Ascending aorta (tissue), 2 donors: Measurements from ENCODE around the gene ANLN. TPM values are rescaled to one million over a fixed set of nuclear protein-coding genes. Genes with fewer than 3 reads are reported as not detected.

Experiments used
- DNase-seq, 2 donors: peaks; one replicate each; pipeline ENCODE4 v3.0.0-alpha.2; 2019; ENCODE audit warnings: low spot score in 2 of 2
- H3K27ac ChIP-seq, 2 donors: fragments of 200-600 bp; sonication (generic); one replicate each; pipeline ENCODE4 v1.5.1; 2016 to 2017; ENCODE audit warnings: mild to moderate bottlenecking in 1 of 2
- H3K27me3 ChIP-seq: fragments of 200-600 bp; sonication (generic); one replicate; pipeline ENCODE4 v1.5.1; 2017
- H3K36me3 ChIP-seq, 2 donors: fragments of 200-600 bp; sonication (generic); one replicate each; pipeline ENCODE4 v1.5.1; 2016
- H3K4me1 ChIP-seq, 2 donors: fragments of 200-600 bp; sonication (generic); one replicate each; pipeline ENCODE4 v1.5.1; 2016 to 2017; ENCODE audit warnings: mild to moderate bottlenecking in 1 of 2
- H3K4me3 ChIP-seq, 2 donors: fragments of 200-600 bp; sonication (generic); one replicate each; pipeline ENCODE4 v1.5.1; 2016 to 2017; ENCODE audit warnings: mild to moderate bottlenecking in 1 of 2
- H3K9me3 ChIP-seq, 2 donors: fragments of 200-600 bp; sonication (generic); one replicate each; pipeline ENCODE4 v1.5.1; 2016
- CTCF ChIP-seq, 3 experiments: fragments of 200-600 bp in 2 of 3; fragments of 450-650 bp in 1 of 3; sonication (generic) in 2 of 3; IDR thresholded peaks; one replicate each; pipeline ENCODE4 v1.5.1; 2016 to 2019; ENCODE audit warnings: antibody characterized with exemption in 3 of 3, mild to moderate bottlenecking in 1 of 3, moderate library complexity in 1 of 3
- intact Hi-C: fragments of 100-400 bp; cut with DNase I; formaldehyde crosslinking; loops from one replicate; pipeline ENCODE4 v1.15.1; 2023
- total RNA-seq: library from RNA; depleted of rRNA; stranded (reverse); fragments of >200 nt; gene quantifications from one replicate; pipeline ENCODE4 v1.1.0, GENCODE V29; 2016

The ANLN gene
- total RNA-seq, 1 donor from 2014 or later: 1.8 TPM

- H3K4me1 ChIP-seq: no peaks in the 10 kb centered on the region
- no peaks in the 10 kb centered on the region for H3K27me3 ChIP-seq
- no peak overlapping the region for H3K4me3 ChIP-seq
- no peaks in the 10 kb centered on the region for H3K9me3 ChIP-seq
- TF ChIP-seq CTCF (IDR thresholded peaks at IDR 0.05): no peak
- no peak overlapping the region for H3K27ac ChIP-seq
- intact Hi-C loops: loop anchor here (10.0 kb wide), 1 partner anchor 745 kb away; no protein-coding TSS in a partner anchor
- DNase-seq: no peak
- H3K36me3 ChIP-seq: no peaks in the 10 kb centered on the region
Measured at GRCh38 chr7:36449685-36450084, 60.0 kb downstream of the ANLN start.

- Histone ChIP-seq H3K4me1 (no peaks in the 10 kb centered on the region), H3K9me3 (no peaks in the 10 kb centered on the region)
- intact Hi-C loops: no loop called here
Measured at GRCh38 chr7:36453769-36454168, 64.1 kb downstream of the ANLN start.

GRCh38 chr7:36455646-36456045 is 66.0 kb downstream of the ANLN start:
- no peaks in the 10 kb centered on the region for H3K4me1 ChIP-seq
- H3K27me3 ChIP-seq: no peaks in the 10 kb centered on the region
- intact Hi-C loops: no loop called here
- no peak overlapping the region for H3K27ac ChIP-seq
- no peak overlapping the region for H3K4me3 ChIP-seq
- no peaks in the 10 kb centered on the region for H3K9me3 ChIP-seq
- no peaks in the 10 kb centered on the region for H3K36me3 ChIP-seq
- no peak for TF ChIP-seq CTCF (IDR thresholded peaks at IDR 0.05)
- no peak for DNase-seq

More at GRCh38 chr7:36453769-36454168, 64.1 kb downstream of the ANLN start:
- Histone ChIP-seq H3K27me3 (no peaks in the 10 kb centered on the region), H3K27ac (no peak overlapping the region), H3K36me3 (no peaks in the 10 kb centered on the region), H3K4me3 (no peak overlapping the region)
- DNase-seq: no peak
- no peak for TF ChIP-seq CTCF (IDR thresholded peaks at IDR 0.05)

- no peaks in the 10 kb centered on the region for H3K36me3 ChIP-seq
- intact Hi-C loops: no loop called here
- H3K27ac ChIP-seq: no peak overlapping the region
- no peaks in the 10 kb centered on the region for H3K4me1 ChIP-seq
- no peak for TF ChIP-seq CTCF (IDR thresholded peaks at IDR 0.05)
- H3K4me3 ChIP-seq: no peak overlapping the region
- H3K27me3 ChIP-seq: no peaks in the 10 kb centered on the region
- DNase-seq: no peak
- H3K9me3 ChIP-seq: no peaks in the 10 kb centered on the region
Measured at GRCh38 chr7:36456138-36456537, 66.5 kb downstream of the ANLN start.

- H3K4me1 ChIP-seq: no peaks in the 10 kb centered on the region
- H3K36me3 ChIP-seq: no peaks in the 10 kb centered on the region
- no peaks in the 10 kb centered on the region for H3K9me3 ChIP-seq
- TF ChIP-seq CTCF (IDR thresholded peaks at IDR 0.05): no peak
- H3K27ac ChIP-seq: no peak overlapping the region
- H3K4me3 ChIP-seq: no peak overlapping the region
- intact Hi-C loops: no loop called here
- no peaks in the 10 kb centered on the region for H3K27me3 ChIP-seq
- no peak for DNase-seq
Measured at GRCh38 chr7:36456548-36456947, 66.9 kb downstream of the ANLN start.
